A549 (cell line): ENCODE data around the gene FBXW10. TPM values are rescaled to one million over a fixed set of nuclear protein-coding genes. Genes with fewer than 3 reads are reported as not detected.
"Not testable (repeated sequence)": the region's sequence is repeated elsewhere in the genome, so short reads cannot be mapped to it uniquely, and the experiment has no call there.

Experiments used
- ATAC-seq, 2 experiments: fragments of 200-7000 bp in 1 of 2; fragments of >200 bp in 1 of 2; cut with Nextera tagmentation in 1 of 2; cut with Tn5 transposase in 1 of 2; 3 replicates each; pipeline versions ENCODE4 v1.8.0 to v1.9.1; 2018 to 2020; ENCODE audit warnings: mild to moderate bottlenecking in 1 of 2, moderate library complexity in 1 of 2
- CTCF ChIA-PET: fragments of 300-600 bp; sonication (Branson Sonifier 250); formaldehyde crosslinking; extraction: SDS; loops from one replicate; lab custom pipeline; 2021; ENCODE audit warnings: antibody characterized with exemption, inconsistent platforms; lab: Yijun Ruan, JAX
- POLR2A ChIA-PET: fragments of 350-600 bp; formaldehyde crosslinking; extraction: SDS; loops from one replicate; lab custom pipeline; 2021; ENCODE audit warnings: antibody characterized with exemption, inconsistent platforms; lab: Yijun Ruan, JAX
- DNase-seq, 2 experiments: peaks; one replicate each; pipeline versions ENCODE4 v3.0.0 to v3.0.0-alpha.2; 2011 to 2016; ENCODE audit warnings: low read depth in 1 of 2, low spot score in 1 of 2
- FAIRE-seq: peaks from 2 replicates; lab custom pipeline; 2011; peaks lifted over from hg19 to GRCh38; lab: Jason Lieb, UNC
- H3K27ac ChIP-seq, 2 experiments: fragments of >200 bp; sonication (Bioruptor Twin); formaldehyde crosslinking; 3 replicates each; pipeline ENCODE4 v1.5.1; 2016 to 2017
- H3K4me1 ChIP-seq: fragments of >200 bp; sonication (Bioruptor Twin); formaldehyde crosslinking; 3 replicates; pipeline ENCODE4 v1.6.1; 2016
- H3K4me2 ChIP-seq: fragments of >200 bp; sonication (Bioruptor Twin); formaldehyde crosslinking; 3 replicates; pipeline ENCODE4 v1.6.1; 2016
- H3K4me3 ChIP-seq: fragments of >200 bp; sonication (Bioruptor Twin); formaldehyde crosslinking; 3 replicates; pipeline ENCODE4 v1.5.1; 2016
- H3K9me3 ChIP-seq: fragments of >200 bp; sonication (Bioruptor Twin); formaldehyde crosslinking; 3 replicates; pipeline ENCODE4 v1.6.1; 2016
- ATOH8 ChIP-seq: fragments of 250-450 bp; sonication (Bioruptor Pico); IDR thresholded peaks from 2 replicates; pipeline ENCODE4 v1.5.0; 2020; ENCODE audit warnings: low read depth, mild to moderate bottlenecking, moderate library complexity
- EP300 ChIP-seq, 2 experiments: fragments of >200 bp; sonication (Bioruptor Twin); formaldehyde crosslinking; IDR thresholded peaks; 2 replicates in 1 of 2; 3 replicates in 1 of 2; pipeline ENCODE4 v1.6.1; 2016 to 2017
- FOSL2 ChIP-seq, 2 experiments: fragments of 450-650 bp in 1 of 2; fragments of >200 bp in 1 of 2; sonication (Bioruptor Twin) in 1 of 2; formaldehyde crosslinking; IDR thresholded peaks; 2 replicates each; pipeline versions ENCODE4 v1.5.0 to v1.6.1; 2016 to 2020; ENCODE audit warnings: mild to moderate bottlenecking in 1 of 2, moderate library complexity in 1 of 2
- GATA3 ChIP-seq: IDR thresholded peaks from 2 replicates; pipeline ENCODE4 v1.6.1; 2012; ENCODE audit warnings: borderline replicate concordance
- HOXA7 ChIP-seq: fragments of 250-450 bp; sonication (Bioruptor Pico); IDR thresholded peaks from 2 replicates; pipeline ENCODE4 v1.5.0; 2020; ENCODE audit warnings: mild to moderate bottlenecking, moderate library complexity
- HOXB13 ChIP-seq: fragments of 250-450 bp; sonication (Bioruptor Pico); IDR thresholded peaks from 2 replicates; pipeline ENCODE4 v1.5.0; 2020; ENCODE audit warnings: low read depth, mild to moderate bottlenecking, moderate library complexity
- HOXB5 ChIP-seq: fragments of 250-450 bp; sonication (Bioruptor Pico); IDR thresholded peaks from 2 replicates; pipeline ENCODE4 v1.5.0; 2020; ENCODE audit warnings: mild to moderate bottlenecking, moderate library complexity
- JUN ChIP-seq, 2 experiments: fragments of >200 bp; sonication (Bioruptor Twin); formaldehyde crosslinking; IDR thresholded peaks; 2 replicates in 1 of 2; 3 replicates in 1 of 2; pipeline ENCODE4 v1.6.1; 2016 to 2017
- MAFK ChIP-seq: fragments of 450-650 bp; IDR thresholded peaks from 2 replicates; pipeline ENCODE4 v1.6.1; 2014; ENCODE audit not compliant: partially characterized antibody
- PBX3 ChIP-seq: IDR thresholded peaks from 2 replicates; pipeline ENCODE4 v1.6.1; 2012
- RAD21 ChIP-seq, 2 experiments: fragments of >200 bp in 1 of 2; sonication (Bioruptor Twin) in 1 of 2; formaldehyde crosslinking in 1 of 2; IDR thresholded peaks in 1 of 2; conservative IDR thresholded peaks in 1 of 2; 2 replicates in 1 of 2; 3 replicates in 1 of 2; pipeline ENCODE4 v1.6.1; 2012 to 2018; ENCODE audit warnings: inconsistent platforms in 1 of 2
- TFCP2L1 ChIP-seq: fragments of 250-450 bp; sonication (Bioruptor Pico); IDR thresholded peaks from 2 replicates; pipeline ENCODE4 v1.5.0; 2021; ENCODE audit warnings: mild to moderate bottlenecking
- ZNF302 ChIP-seq: fragments of 250-450 bp; sonication (Bioruptor Pico); IDR thresholded peaks from 2 replicates; pipeline ENCODE4 v1.9.0; 2021; ENCODE audit warnings: inconsistent platforms, mild to moderate bottlenecking, moderate library complexity
- WGBS: methylation state at CpG from one replicate; pipeline ENCODE4 v1.1.6; 2017; ENCODE audit errors: missing lambda C conversion rate; 5-methylcytosine and 5-hydroxymethylcytosine counted together
- polyA plus RNA-seq, 4 experiments: library from polyadenylated mRNA; depleted of rRNA in 3 of 4; stranded (reverse); fragments of >200 nt; fragmentation: RNase III in 1 of 4; extraction: RNeasy Plus Mini Kit Qiagen cat#74134 plus additional on column Dnase treatment in 1 of 4; gene quantifications; 2 replicates in 3 of 4; 3 replicates in 1 of 4; pipeline ENCODE4 v1.2.3, GENCODE V29; 2011 to 2017

The FBXW10 gene
- polyA plus RNA-seq, 2 of the 4 experiments (the other 2 are of a cell fraction), result 3.4 to 3.8 TPM

- POLR2A ChIA-PET; TF ChIP-seq FOSL2 (IDR thresholded peaks at IDR 0.05): not testable (repeated sequence)
- TF ChIP-seq ZNF302 (CRISPR knock-in tag) (peak; percentile 51; the same call in 1 of the 2 replicates), FOSL2 (CRISPR knock-in tag; IDR thresholded peaks at IDR 0.05) (peak; percentile 60), GATA3 (0 out of 2 replicates have a peak, but pooled peaks have one; percentile 44), PBX3 (peak; percentile 42; the same call in 1 of the 2 replicates), ATOH8 (peak; percentile 75), JUN (IDR thresholded peaks at IDR 0.05) (peak in 1 of 2 experiments; percentile 58; a peak in 1 of 5 replicates), RAD21 (conservative IDR thresholded peaks at IDR 0.05 in 1 of 2, IDR thresholded peaks at IDR 0.05 in 1 of 2) (0 out of 5 replicates have a peak, but pooled peaks of 1 of the 2 experiments have one; percentile 6), EP300 (IDR thresholded peaks at IDR 0.05) (peak in 1 of 2 experiments; percentile 69; a peak in 1 of 5 replicates)
- TF ChIP-seq, all 56 proteins: peak for 8; not testable (repeated sequence) for 48
- H3K4me3 ChIP-seq, H3K9me3 ChIP-seq, CTCF ChIA-PET: not testable (repeated sequence)
- peaks cover 43% of the 10 kb centered on the region for H3K4me1 ChIP-seq
- ATAC-seq, result peak; percentile 59 to 80
- peak; percentile 28 to 82 for DNase-seq
- peak; percentile 93 for FAIRE-seq
- WGBS, result 0% methylated on average over 7 of the region's 9 CpGs
- peak overlapping the region; percentile 88 to 96 for H3K27ac ChIP-seq
- peak overlapping the region; percentile 76 for H3K4me2 ChIP-seq
Observed at GRCh38 chr17:18718643-18719427, 25.0 kb upstream of the FBXW10 start.

- CTCF ChIA-PET, H3K4me3 ChIP-seq, H3K9me3 ChIP-seq, DNase-seq, POLR2A ChIA-PET: not testable (repeated sequence)
- TF ChIP-seq EP300 (IDR thresholded peaks at IDR 0.05) (peak in 1 of 2 experiments; percentile 2; a peak in 1 of 5 replicates), HOXB5 (CRISPR knock-in tag) (peak; percentile 46; the same call in 1 of the 2 replicates), HOXB13 (CRISPR knock-in tag) (peak; percentile 83; the same call in 1 of the 2 replicates), HOXA7 (CRISPR knock-in tag) (peak; percentile 22; the same call in 1 of the 2 replicates), MAFK (peak; percentile 2)
- H3K27ac ChIP-seq, result peak overlapping the region; percentile 88 to 96
- FAIRE-seq (peak; percentile 96), ATAC-seq (peak; percentile 10 to 21; a peak in 3 of 6 replicates)
- WGBS, result 27% methylated on average over 12 of the region's 12 CpGs
- peak overlapping the region; percentile 76 for H3K4me2 ChIP-seq
- peaks cover 50% of the 10 kb centered on the region for H3K4me1 ChIP-seq
Observed at GRCh38 chr17:18719428-18720110, 24.3 kb upstream of the FBXW10 start.

- H3K4me3 ChIP-seq, result peak overlapping the region; percentile 73
- H3K9me3 ChIP-seq; DNase-seq; CTCF ChIA-PET; TF ChIP-seq FOSL2 (IDR thresholded peaks at IDR 0.05): not testable (repeated sequence)
- FAIRE-seq (peak; percentile 100), ATAC-seq (peak; percentile 74 to 77)
- H3K27ac ChIP-seq, result peak overlapping the region; percentile 96 to 98
- POLR2A ChIA-PET, result interaction anchor here (0.6 kb wide), 1 partner anchor 1081 kb away, joined by 4 read pairs; no protein-coding TSS in a partner anchor
- H3K4me1 ChIP-seq, result peaks cover 73% of the 10 kb centered on the region
- 0 out of 2 replicates have a peak, but pooled peaks have one; percentile 4 for TF ChIP-seq FOSL2 (CRISPR knock-in tag; IDR thresholded peaks at IDR 0.05)
- TF ChIP-seq HOXB13 (CRISPR knock-in tag), result peak; percentile 88
- peak; percentile 85 for TF ChIP-seq HOXB5 (CRISPR knock-in tag)
- peak; percentile 99 for TF ChIP-seq MAFK
- TF ChIP-seq JUN (IDR thresholded peaks at IDR 0.05), result 0 out of 5 replicates have a peak, but pooled peaks of 1 of the 2 experiments have one; percentile 20
- TF ChIP-seq TFCP2L1 (CRISPR knock-in tag), result peak; percentile 87; the same call in 1 of the 2 replicates
- peak overlapping the region; percentile 77 for H3K4me2 ChIP-seq
- 0% methylated on average over 3 of the region's 12 CpGs for WGBS
Observed at GRCh38 chr17:18721775-18722547, 21.9 kb upstream of the FBXW10 start.
